ENCODE results near the gene RETREG2. TPM values are rescaled to one million over a fixed set of nuclear protein-coding genes. Genes with fewer than 3 reads are reported as not detected.

Gene RETREG2
- total RNA-seq, 1 experiment from 2014 or later = 63.7 TPM

DNA sequence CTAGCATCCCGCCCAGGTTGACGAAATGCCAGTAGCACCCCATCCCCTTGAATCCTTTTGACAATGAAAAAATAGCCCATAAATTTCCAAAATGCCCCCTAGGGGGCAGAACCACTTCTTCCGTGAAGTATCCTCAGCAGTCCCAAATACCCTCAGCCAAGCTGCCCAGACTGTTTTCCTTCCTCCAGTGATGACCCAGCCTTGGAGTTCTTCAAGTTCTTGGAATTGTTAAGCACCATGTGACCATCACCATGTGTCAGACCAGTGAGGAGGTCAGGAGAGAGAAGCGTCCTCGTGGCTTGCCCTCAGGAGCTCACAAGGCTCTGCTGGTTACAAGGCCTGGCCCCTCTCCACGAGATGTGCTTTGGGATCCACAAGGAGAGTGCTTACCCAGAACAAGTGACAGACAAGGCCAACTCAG, 6.8 kb upstream of the RETREG2 start:
- ChIA-PET RAD21 (ENCODE audit: low non-redundant PET in 1 of 2, low total read pairs in 2 of 2, uncharacterized antibody in 2 of 2, unreplicated experiment in 2 of 2) (no interaction called here), POLR2A (no interaction called here), CTCF (interaction anchor here (0.8 to 1.7 kb wide), 7 partner anchors 40 to 180 kb away, joined by 3 to 10 read pairs (median 4); partner anchors contain the start of gene ABCB6)
- BruUV-seq (replicated peaks) = no TSS peak
- Histone ChIP-seq H3K9ac (ENCODE audit: low read length) (no peak overlapping the region), H4K20me1 (ENCODE audit: insufficient read depth) (no peaks in the 10 kb centered on the region), H2AFZ (ENCODE audit: low read depth, low read length, poor library complexity, severe bottlenecking) (no peak overlapping the region), H3K79me2 (ENCODE audit: insufficient read depth, low read length) (peaks cover 7% of the 10 kb centered on the region; the same call in 1 of the 2 replicates), H3K27ac (ENCODE audit: low read depth, low read length) (no peak overlapping the region), H3K4me2 (ENCODE audit: low read length) (no peak overlapping the region), H3K36me3 (ENCODE audit: control insufficient read depth in 1 of 2, insufficient read depth in 2 of 2, low read length in 2 of 2) (peaks cover 0 to 7% of the 10 kb centered on the region in 2 experiments; a peak in 2 of 4 replicates), H3K9me2 (ENCODE audit: insufficient read depth) (no peaks in the 10 kb centered on the region), H3K4me1 (ENCODE audit: control insufficient read depth in 1 of 2, insufficient read depth in 2 of 2, low read length in 2 of 2) (peaks cover 5 to 8% of the 10 kb centered on the region in 2 experiments), H3K4me3 (replicated peaks in 1 of 2; ENCODE audit: low read depth in 1 of 2, low read length in 2 of 2) (no peak overlapping the region), H3K9me3 (ENCODE audit: control insufficient read depth in 1 of 2, insufficient read depth in 1 of 2, low read depth in 1 of 2, low read length in 2 of 2) (no peaks in the 10 kb centered on the region), H3K27me3 (ENCODE audit: insufficient read depth, low read length) (no peaks in the 10 kb centered on the region)
- peak; percentile 18 for DNase-seq (ENCODE audit: low read depth, low spot score)
- peak; percentile 81 for ATAC-seq
- intact Hi-C loops (cut with micrococcal nuclease) = loop anchor here (2.0 to 10.0 kb wide), 3 partner anchors 40 to 364 kb away; no protein-coding TSS in a partner anchor
- no peak for TF ChIP-seq TCF7L2 (IDR thresholded peaks at IDR 0.05; ENCODE audit: borderline replicate concordance, extremely low read depth, insufficient read depth, insufficient read length)
- no peak for TF ChIP-seq JUND (IDR thresholded peaks at IDR 0.05)
- TF ChIP-seq EZH2 (IDR thresholded peaks at IDR 0.05) = no peak
- TF ChIP-seq, protein P1, sequence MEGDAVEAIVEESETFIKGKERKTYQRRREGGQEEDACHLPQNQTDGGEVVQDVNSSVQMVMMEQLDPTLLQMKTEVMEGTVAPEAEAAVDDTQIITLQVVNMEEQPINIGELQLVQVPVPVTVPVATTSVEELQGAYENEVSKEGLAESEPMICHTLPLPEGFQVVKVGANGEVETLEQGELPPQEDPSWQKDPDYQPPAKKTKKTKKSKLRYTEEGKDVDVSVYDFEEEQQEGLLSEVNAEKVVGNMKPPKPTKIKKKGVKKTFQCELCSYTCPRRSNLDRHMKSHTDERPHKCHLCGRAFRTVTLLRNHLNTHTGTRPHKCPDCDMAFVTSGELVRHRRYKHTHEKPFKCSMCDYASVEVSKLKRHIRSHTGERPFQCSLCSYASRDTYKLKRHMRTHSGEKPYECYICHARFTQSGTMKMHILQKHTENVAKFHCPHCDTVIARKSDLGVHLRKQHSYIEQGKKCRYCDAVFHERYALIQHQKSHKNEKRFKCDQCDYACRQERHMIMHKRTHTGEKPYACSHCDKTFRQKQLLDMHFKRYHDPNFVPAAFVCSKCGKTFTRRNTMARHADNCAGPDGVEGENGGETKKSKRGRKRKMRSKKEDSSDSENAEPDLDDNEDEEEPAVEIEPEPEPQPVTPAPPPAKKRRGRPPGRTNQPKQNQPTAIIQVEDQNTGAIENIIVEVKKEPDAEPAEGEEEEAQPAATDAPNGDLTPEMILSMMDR (IDR thresholded peaks at IDR 0.05 in 2 of 3, conservative IDR thresholded peaks at IDR 0.05 in 1 of 3; ENCODE audit: borderline replicate concordance in 1 of 3, insufficient read depth in 1 of 3, low read depth in 2 of 3, low read length in 2 of 3) = peak in 2 of 3 experiments; percentile 73 to 80; a peak in 4 of 6 replicates

All from HCT116 (cell line).